ENCODE results near the gene WDR26.
"Not testable (repeated sequence)": the region's sequence is repeated elsewhere in the genome, so short reads cannot be mapped to it uniquely, and the experiment has no call there.

WDR26 gene

GRCh38 chr1:224352436-224353085 is 82.0 kb downstream of the WDR26 start:
- DNase-seq (ENCODE audit: low read depth in 2 of 2, low spot score in 1 of 2), result not testable (repeated sequence)

- not testable (repeated sequence) for DNase-seq (ENCODE audit: low read depth in 2 of 2, low spot score in 1 of 2)
Measured at GRCh38 chr1:224349716-224350115, 84.9 kb downstream of the WDR26 start.

DNA sequence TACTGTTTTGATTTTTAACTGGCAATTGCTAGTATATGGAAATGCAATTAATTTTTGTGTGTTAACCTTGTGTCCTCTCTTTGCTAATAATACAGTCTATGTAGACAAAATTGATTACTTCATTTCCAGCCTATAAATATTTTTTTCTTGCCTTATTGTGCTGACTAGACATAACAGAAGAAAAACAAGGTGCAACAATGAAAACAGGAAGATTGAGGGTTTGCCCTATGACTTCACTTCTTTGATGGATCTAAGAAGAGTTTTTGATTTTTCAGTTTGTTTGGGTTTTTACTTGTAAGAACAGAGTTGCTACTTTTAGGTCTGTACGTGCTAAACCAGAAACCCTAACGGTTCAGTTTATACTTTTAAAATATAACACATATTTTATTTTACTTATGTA is 86.5 kb downstream of the WDR26 start:
- no peak for DNase-seq (ENCODE audit: low read depth in 2 of 2, low spot score in 1 of 2)

- no peak for DNase-seq (ENCODE audit: low read depth in 2 of 2, low spot score in 1 of 2)
Measured at GRCh38 chr1:224343679-224344078, 90.9 kb downstream of the WDR26 start.

DNA sequence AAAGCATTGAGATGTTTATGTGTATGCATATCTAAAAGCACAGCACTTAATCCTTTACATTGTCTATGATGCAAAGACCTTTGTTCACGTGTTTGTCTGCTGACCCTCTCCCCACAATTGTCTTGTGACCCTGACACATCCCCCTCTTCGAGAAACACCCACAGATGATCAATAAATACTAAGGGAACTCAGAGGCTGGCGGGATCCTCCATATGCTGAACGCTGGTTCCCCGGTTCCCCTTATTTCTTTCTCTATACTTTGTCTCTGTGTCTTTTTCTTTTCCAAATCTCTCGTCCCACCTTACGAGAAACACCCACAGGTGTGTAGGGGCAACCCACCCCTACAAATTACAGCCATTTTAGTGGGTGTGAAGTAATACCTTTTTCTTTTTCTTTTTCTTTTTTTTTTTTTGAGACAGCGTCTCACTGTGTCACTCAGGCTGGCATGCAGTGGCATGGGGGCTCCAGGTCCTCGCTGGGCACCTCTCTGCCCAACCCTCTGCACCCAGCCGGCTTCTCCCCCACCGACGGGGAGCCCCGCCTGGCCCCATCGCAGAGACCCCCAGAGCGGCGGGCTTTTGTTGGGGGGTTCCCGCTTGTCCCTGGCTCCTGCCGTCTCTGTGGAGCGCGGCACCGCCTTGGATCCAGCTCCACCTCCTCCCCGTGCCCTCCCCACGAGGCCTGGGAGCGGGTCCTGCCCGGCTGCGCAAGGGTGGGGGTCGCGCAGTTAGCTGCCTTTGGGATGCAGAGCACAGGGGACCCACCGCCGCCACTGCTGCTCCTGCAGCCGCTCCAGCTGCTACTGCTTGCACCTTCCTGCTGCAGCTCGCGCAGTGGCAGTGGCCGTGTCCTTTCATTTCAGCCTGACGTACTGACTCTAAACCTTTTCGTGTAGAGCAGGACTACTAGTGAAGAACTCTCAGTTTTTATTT is 93.9 kb downstream of the WDR26 start:
- peak in 1 of 2 donors; percentile 19 for DNase-seq (ENCODE audit: low read depth in 2 of 2, low spot score in 1 of 2)

GRCh38 chr1:224339442-224340033 is 95.1 kb downstream of the WDR26 start:
- DNase-seq (ENCODE audit: low read depth in 2 of 2, low spot score in 1 of 2), result no peak

DNA sequence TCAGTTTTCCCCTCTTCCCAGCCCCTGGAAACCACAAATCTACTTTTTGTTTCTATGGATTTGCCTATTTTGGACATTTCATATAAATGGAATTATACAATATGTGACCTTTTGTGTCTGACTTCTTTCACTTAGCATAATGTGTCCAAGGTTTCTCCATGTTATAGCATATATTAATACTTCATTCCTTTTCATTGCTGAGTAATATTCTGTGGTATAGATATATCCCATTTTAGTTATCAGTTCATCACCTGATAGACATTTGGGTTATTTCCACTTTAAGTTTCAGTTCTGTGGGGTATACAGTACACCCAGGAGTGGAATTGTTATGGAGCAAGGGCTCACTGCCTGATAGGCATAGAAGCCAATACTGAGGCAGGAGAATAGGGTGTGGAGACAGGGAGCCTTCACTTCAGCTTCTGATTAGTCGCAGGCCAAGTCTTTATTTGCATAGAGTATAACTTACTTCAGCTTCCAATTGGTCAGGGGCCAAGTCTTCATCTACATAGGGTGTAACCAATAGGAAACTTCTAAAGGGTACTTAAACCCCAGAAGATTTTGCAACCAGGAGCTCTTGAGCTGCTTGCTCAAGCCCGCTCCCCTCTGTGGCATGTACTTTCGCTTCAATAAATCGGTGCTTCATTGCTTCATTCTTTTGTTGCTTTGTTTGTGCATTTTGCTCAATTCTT is 96.3 kb downstream of the WDR26 start:
- DNase-seq (ENCODE audit: low read depth in 2 of 2, low spot score in 1 of 2), result no peak

Data from stimulated activated CD8-positive, alpha-beta memory T cell treated with anti-CD3 and anti-CD28 coated beads, Interleukin-4, amount 100 ng/mL, for 1 hour (primary cell).